IPS-18a (cell line): ENCODE data around the gene SFI1.

Source experiments
- H3K27ac ChIP-seq: one replicate; pipeline ENCODE4 v1.5.1; 2013; ENCODE audit warnings: low read length
- H3K27me3 ChIP-seq: one replicate; pipeline ENCODE4 v1.6.1; 2013; ENCODE audit warnings: mild to moderate bottlenecking, low read length; ENCODE audit not compliant: control insufficient read depth, insufficient read depth
- H3K36me3 ChIP-seq: one replicate; pipeline ENCODE4 v1.6.1; 2013; ENCODE audit warnings: low read depth, low read length; ENCODE audit not compliant: control insufficient read depth
- H3K4me1 ChIP-seq: one replicate; pipeline ENCODE4 v1.6.1; 2013; ENCODE audit warnings: low read depth, low read length; ENCODE audit not compliant: control insufficient read depth
- H3K4me3 ChIP-seq: one replicate; pipeline ENCODE4 v1.5.1; 2013; ENCODE audit warnings: low read length
- H3K9ac ChIP-seq: one replicate; pipeline ENCODE4 v1.6.1; 2013; ENCODE audit warnings: mild to moderate bottlenecking, low read length, moderate library complexity
- H3K9me3 ChIP-seq: one replicate; pipeline ENCODE4 v1.6.1; 2013; ENCODE audit warnings: low read depth, low read length; ENCODE audit not compliant: control insufficient read depth

Gene SFI1

GRCh38 chr22:31603574-31603973 lies 107.2 kb downstream of the SFI1 start:
- Histone ChIP-seq H3K4me1 (no peaks in the 10 kb centered on the region), H3K36me3 (peaks cover 7% of the 10 kb centered on the region), H3K27me3 (no peaks in the 10 kb centered on the region), H3K9me3 (no peaks in the 10 kb centered on the region), H3K4me3 (no peak overlapping the region), H3K9ac (no peak overlapping the region), H3K27ac (no peak overlapping the region)

- Histone ChIP-seq H3K27me3 (no peaks in the 10 kb centered on the region), H3K36me3 (peaks cover 7% of the 10 kb centered on the region), H3K4me1 (no peaks in the 10 kb centered on the region), H3K4me3 (no peak overlapping the region), H3K9me3 (no peaks in the 10 kb centered on the region), H3K9ac (no peak overlapping the region), H3K27ac (no peak overlapping the region)
Observed at GRCh38 chr22:31604137-31604705, 107.9 kb downstream of the SFI1 start.

GRCh38 chr22:31604746-31605705 lies 108.7 kb downstream of the SFI1 start:
- no peaks in the 10 kb centered on the region for H3K27me3 ChIP-seq
- H3K27ac ChIP-seq = no peak overlapping the region
- no peaks in the 10 kb centered on the region for H3K4me1 ChIP-seq
- H3K36me3 ChIP-seq = peaks cover 7% of the 10 kb centered on the region
- H3K9ac ChIP-seq = no peak overlapping the region
- H3K4me3 ChIP-seq = no peak overlapping the region
- no peaks in the 10 kb centered on the region for H3K9me3 ChIP-seq

- Histone ChIP-seq H3K9me3 (no peaks in the 10 kb centered on the region), H3K4me3 (no peak overlapping the region), H3K9ac (no peak overlapping the region), H3K36me3 (peaks cover 7% of the 10 kb centered on the region), H3K4me1 (no peaks in the 10 kb centered on the region), H3K27me3 (no peaks in the 10 kb centered on the region), H3K27ac (no peak overlapping the region)
Observed at GRCh38 chr22:31605851-31606585, 109.7 kb downstream of the SFI1 start.

GRCh38 chr22:31607696-31608095 lies 111.4 kb downstream of the SFI1 start:
- Histone ChIP-seq H3K36me3 (no peaks in the 10 kb centered on the region), H3K9me3 (no peaks in the 10 kb centered on the region), H3K27me3 (no peaks in the 10 kb centered on the region), H3K27ac (no peak overlapping the region), H3K9ac (no peak overlapping the region), H3K4me1 (no peaks in the 10 kb centered on the region), H3K4me3 (no peak overlapping the region)

- Histone ChIP-seq H3K9ac (no peak overlapping the region), H3K4me1 (no peaks in the 10 kb centered on the region), H3K4me3 (no peak overlapping the region), H3K36me3 (no peaks in the 10 kb centered on the region), H3K27me3 (no peaks in the 10 kb centered on the region), H3K27ac (no peak overlapping the region), H3K9me3 (no peaks in the 10 kb centered on the region)
Observed at GRCh38 chr22:31609716-31610115, 113.4 kb downstream of the SFI1 start.

- Histone ChIP-seq H3K4me3 (no peak overlapping the region), H3K9me3 (no peaks in the 10 kb centered on the region), H3K36me3 (no peaks in the 10 kb centered on the region), H3K4me1 (no peaks in the 10 kb centered on the region), H3K27ac (no peak overlapping the region), H3K9ac (no peak overlapping the region), H3K27me3 (no peaks in the 10 kb centered on the region)
Observed at GRCh38 chr22:31610611-31611010, 114.3 kb downstream of the SFI1 start.

GRCh38 chr22:31611061-31611760 lies 114.9 kb downstream of the SFI1 start:
- no peak overlapping the region for H3K4me3 ChIP-seq
- H3K4me1 ChIP-seq = no peaks in the 10 kb centered on the region
- no peaks in the 10 kb centered on the region for H3K9me3 ChIP-seq
- H3K9ac ChIP-seq = no peak overlapping the region
- H3K27me3 ChIP-seq = no peaks in the 10 kb centered on the region
- H3K36me3 ChIP-seq = no peaks in the 10 kb centered on the region
- no peak overlapping the region for H3K27ac ChIP-seq

GRCh38 chr22:31612891-31613285 lies 116.6 kb downstream of the SFI1 start:
- no peaks in the 10 kb centered on the region for H3K4me1 ChIP-seq
- no peak overlapping the region for H3K4me3 ChIP-seq
- no peak overlapping the region for H3K9ac ChIP-seq
- no peaks in the 10 kb centered on the region for H3K36me3 ChIP-seq
- no peaks in the 10 kb centered on the region for H3K9me3 ChIP-seq
- H3K27ac ChIP-seq = no peak overlapping the region
- H3K27me3 ChIP-seq = no peaks in the 10 kb centered on the region

GRCh38 chr22:31613286-31613903 lies 117.1 kb downstream of the SFI1 start:
- Histone ChIP-seq H3K9ac (no peak overlapping the region), H3K27ac (no peak overlapping the region), H3K27me3 (no peaks in the 10 kb centered on the region), H3K36me3 (no peaks in the 10 kb centered on the region), H3K9me3 (no peaks in the 10 kb centered on the region), H3K4me3 (no peak overlapping the region), H3K4me1 (no peaks in the 10 kb centered on the region)

GRCh38 chr22:31613904-31614296 lies 117.6 kb downstream of the SFI1 start:
- Histone ChIP-seq H3K4me3 (no peak overlapping the region), H3K27ac (no peak overlapping the region), H3K9me3 (no peaks in the 10 kb centered on the region), H3K9ac (no peak overlapping the region), H3K36me3 (peaks cover 1% of the 10 kb centered on the region), H3K4me1 (no peaks in the 10 kb centered on the region), H3K27me3 (no peaks in the 10 kb centered on the region)
